Fibroblast of skin of abdomen (primary cell): Measurements from ENCODE around the gene IL22RA2.
"Not testable (repeated sequence)": the region's sequence is repeated elsewhere in the genome, so short reads cannot be mapped to it uniquely, and the experiment has no call there.

Experiments
- DNase-seq: peaks from one replicate; pipeline ENCODE4 v3.0.0-alpha.2; 2013

The IL22RA2 gene

DNA sequence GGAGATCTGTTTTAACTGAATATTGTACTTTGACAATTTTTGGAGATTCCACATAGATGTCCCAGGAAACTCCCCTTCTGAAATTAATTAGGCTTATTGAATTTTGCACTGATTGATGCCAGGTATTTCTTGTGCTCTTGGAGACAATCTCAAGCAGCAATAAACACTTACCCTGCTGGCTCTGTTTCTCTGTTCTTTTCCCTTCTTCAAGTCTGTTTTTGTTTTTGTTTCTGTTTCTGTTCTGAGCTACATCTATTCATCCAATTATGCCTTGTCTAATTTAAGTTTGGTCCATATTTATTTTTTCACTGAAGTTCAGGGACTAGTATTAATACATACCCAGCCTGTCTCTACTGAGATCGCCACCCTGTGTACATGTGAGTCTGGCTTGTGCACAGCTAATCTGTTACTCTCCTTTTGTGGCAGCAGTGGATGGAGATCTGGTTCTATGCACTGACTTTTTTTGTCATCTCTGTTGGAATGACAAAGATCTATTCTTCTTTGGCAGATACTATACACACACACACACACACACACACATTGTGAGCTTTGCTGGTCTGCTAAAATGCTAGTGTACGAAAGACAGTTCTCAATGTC is 51.9 kb downstream of the IL22RA2 start:
- no peak for DNase-seq

- no peak for DNase-seq
Observed at GRCh38 chr6:137120748-137121147, 52.7 kb downstream of the IL22RA2 start.

- no peak for DNase-seq
Observed at GRCh38 chr6:137119196-137120104, 54.0 kb downstream of the IL22RA2 start.

GRCh38 chr6:137117581-137117980 is 55.9 kb downstream of the IL22RA2 start:
- no peak for DNase-seq

DNA sequence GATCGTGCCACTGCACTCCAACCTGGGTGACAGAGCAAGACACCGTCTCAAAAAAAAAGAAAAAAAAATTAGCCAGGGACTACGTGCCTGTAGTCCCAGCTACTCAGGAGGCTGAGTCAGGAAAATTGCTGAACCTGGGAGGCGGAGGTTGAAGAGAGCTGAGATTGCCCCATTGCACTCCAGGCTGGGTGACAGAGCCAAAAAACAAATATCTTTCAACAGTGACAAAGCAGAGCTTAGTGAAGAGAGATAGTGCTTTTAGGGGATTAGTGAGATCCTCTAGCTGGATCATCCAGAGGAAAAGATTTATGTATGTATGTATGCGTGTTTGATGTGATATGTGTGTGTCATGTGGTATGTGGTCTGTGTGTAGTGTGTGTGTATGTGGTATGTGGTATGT is 56.6 kb downstream of the IL22RA2 start:
- no peak for DNase-seq

- no peak for DNase-seq
Observed at GRCh38 chr6:137115658-137116057, 57.8 kb downstream of the IL22RA2 start.

DNA sequence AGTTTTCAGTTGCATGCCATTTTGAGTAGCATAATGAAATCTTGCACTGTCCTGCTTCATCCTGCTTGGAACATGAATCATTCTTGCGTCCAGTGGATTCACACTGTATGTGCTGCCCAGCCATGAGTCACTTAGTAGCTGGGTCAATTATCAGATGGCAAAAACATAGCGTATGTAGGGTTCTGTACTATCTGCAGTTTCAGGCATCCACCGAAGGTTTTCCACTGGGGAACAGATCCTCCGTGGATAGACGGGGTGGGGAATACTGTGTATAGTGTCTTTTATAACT is 61.4 kb downstream of the IL22RA2 start:
- DNase-seq, result peak; percentile 4

DNA sequence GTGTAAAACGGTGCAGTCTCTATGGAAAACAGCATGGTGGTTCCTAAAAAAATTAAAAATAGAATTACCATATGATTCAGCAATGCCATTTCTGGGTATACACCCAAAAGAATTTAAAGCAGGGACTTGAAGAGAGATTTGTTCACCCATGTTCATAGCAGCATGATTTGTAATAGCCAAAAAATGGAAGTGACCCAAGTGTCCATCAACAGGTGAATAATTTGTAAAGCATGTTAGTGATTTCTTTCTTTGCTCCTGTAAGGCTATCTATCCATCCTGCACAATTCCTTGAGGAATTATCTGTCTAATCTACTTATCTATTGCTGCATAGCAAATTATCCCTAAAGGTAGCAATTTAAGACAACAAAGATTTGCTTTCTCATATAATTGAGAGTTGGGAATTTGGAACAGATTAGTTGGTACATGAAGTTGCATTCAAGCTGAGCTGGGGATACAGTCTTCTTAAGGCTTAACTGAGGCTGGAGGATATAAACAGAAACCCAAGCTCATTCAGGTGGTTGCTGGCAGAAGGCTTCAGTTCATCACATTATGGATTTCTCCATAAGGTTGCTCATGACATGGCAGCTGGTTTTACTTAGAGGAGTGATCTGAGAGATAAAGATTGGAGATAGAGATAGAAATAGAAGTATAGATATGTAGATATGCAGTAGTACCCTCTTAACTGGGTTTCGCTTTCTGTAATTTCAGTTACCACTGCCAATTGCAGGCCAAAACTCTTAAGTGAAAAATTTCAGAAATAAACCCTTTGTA is 62.0 kb downstream of the IL22RA2 start:
- no peak for DNase-seq

DNA sequence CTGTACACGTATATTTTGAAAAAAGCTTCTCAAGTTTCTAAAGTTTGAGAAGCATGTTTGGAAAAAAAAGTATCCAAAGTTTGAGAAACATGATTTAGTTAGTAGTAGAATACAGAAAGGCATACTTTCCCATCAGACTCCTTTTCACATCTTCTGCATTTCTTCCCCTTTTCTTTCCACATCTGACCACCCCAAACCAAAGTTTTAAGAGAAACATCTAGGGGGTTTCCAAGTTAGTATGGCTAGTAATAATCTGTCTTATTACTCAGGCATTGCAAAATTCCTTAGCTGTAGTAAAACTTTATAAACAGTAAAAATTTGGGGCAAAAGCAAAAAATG is 65.7 kb downstream of the IL22RA2 start:
- no peak for DNase-seq

GRCh38 chr6:137107047-137107766 is 66.2 kb downstream of the IL22RA2 start:
- not testable (repeated sequence) for DNase-seq

DNA sequence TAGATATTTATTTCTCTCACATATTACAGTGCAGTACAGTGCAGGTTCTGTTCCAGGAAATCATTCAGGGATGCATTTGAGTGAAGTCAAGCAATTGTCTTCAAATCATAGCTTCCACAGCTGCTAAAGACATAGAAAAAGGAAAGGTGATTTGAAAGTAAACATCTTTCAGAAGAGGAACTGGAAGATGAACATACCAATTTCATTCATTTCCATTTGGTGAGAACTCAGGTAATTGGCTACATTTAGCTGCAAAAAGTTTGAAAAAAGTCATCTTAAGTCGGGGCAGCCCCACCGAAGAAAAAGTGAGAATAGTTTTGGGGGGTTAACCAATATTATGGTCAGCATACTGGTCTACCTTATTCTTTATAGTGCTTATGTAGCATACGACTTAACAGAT is 67.3 kb downstream of the IL22RA2 start:
- no peak for DNase-seq

DNA sequence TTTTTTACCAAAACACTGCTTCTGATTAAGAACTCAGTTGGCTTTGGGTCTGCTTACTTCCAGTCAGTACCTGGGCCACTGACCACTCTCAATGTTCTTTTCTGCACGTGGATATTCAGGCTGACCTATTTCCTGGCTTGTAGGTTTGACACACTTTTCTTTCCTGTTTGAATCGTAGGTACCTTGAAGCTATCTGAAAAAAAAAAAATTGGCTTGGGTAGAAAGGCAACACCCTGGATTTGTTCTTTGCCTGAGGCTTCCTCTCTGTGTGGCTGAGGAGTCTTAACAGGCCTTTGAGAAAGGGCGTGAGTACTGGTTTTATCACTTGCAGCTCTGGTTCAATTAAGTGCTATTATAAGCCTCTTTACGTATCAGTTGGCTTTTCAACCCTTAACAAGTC is 68.1 kb downstream of the IL22RA2 start:
- DNase-seq, result no peak

- no peak for DNase-seq
Observed at GRCh38 chr6:137104926-137105325, 68.5 kb downstream of the IL22RA2 start.

GRCh38 chr6:137102851-137103492 is 70.5 kb downstream of the IL22RA2 start:
- DNase-seq, result no peak

GRCh38 chr6:137102050-137102848 is 71.2 kb downstream of the IL22RA2 start:
- no peak for DNase-seq

DNA sequence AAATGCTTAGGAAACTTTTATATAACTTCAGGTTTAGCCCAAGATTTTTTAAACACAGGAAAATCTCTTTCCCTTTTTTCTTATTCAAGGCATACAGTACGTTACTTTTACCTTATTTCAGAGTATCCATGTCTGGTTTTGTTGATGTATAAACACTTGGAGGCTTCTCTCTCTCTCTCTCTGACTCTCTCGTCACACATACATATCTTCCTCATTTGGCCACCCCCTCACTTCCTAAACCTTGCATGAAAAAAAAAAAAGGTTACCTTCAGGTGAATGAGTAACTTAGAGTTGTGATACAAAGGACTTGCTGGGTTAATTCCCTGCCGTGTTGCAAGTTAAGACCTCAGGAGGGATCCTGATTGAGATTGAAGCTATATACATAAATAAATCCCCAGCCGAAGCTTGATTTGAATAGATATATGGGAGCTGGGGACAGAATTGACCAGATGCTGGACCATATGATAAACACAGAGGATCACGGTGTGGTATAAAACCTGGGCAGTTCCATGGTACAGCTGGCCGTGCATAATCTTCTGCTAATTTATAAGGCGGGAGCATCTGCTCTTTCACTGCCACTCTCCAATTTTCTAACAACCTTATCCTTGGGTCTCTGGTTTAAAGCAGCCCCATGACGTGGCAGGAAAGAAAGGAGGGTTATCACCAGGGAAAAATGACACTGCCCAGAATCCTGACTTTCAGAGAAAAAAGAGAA is 73.6 kb downstream of the IL22RA2 start:
- no peak for DNase-seq

GRCh38 chr6:137097526-137097925 is 75.9 kb downstream of the IL22RA2 start:
- DNase-seq, result no peak

- DNase-seq, result no peak
Observed at GRCh38 chr6:137097057-137097456, 76.4 kb downstream of the IL22RA2 start.

DNA sequence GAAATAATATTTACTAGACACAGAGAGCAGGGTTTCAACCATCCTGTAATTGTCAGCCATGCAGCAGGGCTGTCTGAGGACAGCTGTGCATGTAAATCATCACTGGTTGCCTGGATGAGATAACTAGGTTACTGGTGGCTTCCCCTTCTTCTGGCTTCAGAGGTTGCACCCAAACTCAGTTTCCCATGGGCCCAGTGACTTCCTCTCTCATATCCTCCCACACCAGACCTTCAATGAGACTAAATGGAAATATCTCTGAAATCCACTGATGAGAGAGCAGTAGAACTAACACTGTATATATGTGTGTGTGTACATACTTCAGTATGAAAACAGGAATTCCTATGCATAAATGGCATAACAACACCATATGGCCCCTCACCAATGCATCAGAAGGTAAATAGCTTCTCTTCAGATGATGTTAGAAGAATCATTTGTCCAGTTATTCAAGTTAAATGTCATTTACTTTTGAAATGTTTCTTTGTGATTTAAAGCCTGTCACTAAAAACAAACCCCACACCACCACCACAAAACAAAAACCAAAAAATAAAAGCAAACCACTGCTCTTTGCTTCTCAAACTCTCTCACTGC is 77.7 kb downstream of the IL22RA2 start:
- no peak for DNase-seq

DNA sequence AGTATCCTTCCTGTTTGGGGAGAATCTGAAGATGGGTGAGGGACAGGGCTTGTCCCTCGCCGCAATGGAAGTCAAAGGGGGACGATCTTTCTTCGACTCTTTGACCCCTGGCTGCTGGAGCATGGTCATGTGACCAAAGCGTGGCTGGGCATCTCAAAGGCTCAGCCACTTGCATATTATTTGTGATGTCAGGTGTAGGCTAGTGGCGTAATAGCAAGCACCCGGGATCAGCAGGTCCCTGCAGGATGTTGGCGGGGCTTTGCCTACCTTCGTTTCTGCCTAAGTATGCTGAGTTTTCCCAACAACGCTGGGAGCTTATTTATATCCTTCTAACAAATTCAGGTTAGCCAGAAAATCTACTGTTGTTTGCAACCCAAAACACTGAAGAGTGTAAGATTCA is 78.4 kb downstream of the IL22RA2 start:
- DNase-seq, result no peak
